Measurements from ENCODE around the gene BLMH.

- TF ChIP-seq CTCF (IDR thresholded peaks at IDR 0.05) (no peak), POLR2A (IDR thresholded peaks at IDR 0.05) (no peak)
These were observed 18.8 kb upstream of the BLMH start for GRCh38 chr17:30310562-30310961.
